Esophagus muscularis mucosa (tissue), 4 donors: ENCODE results near the gene CBX6.

Experiments
- EP300 ChIP-seq: sonication (generic); formaldehyde crosslinking; IDR thresholded peaks from one replicate; pipeline ENCODE4 v1.6.1; 2017; ENCODE audit warnings: antibody characterized with exemption
- POLR2A ChIP-seq: fragments of 450-650 bp; IDR thresholded peaks from one replicate; pipeline ENCODE4 v1.6.1; 2017; ENCODE audit warnings: antibody characterized with exemption, moderate library complexity, mild to moderate bottlenecking, low read depth
- POLR2AphosphoS5 ChIP-seq, 2 donors: sonication (generic); formaldehyde crosslinking; IDR thresholded peaks; one replicate each; pipeline ENCODE4 v1.6.1; 2017; ENCODE audit warnings: antibody characterized with exemption in 2 of 2
- TF ChIP-seq, protein P1 (sequence below), 3 experiments: fragments of 200-600 bp in 2 of 3; fragments of 450-650 bp in 1 of 3; sonication (generic) in 2 of 3; IDR thresholded peaks; one replicate each; pipeline ENCODE4 v1.5.1; 2017 to 2019; ENCODE audit warnings: antibody characterized with exemption in 3 of 3, mild to moderate bottlenecking in 2 of 3, moderate library complexity in 1 of 3

DNA sequence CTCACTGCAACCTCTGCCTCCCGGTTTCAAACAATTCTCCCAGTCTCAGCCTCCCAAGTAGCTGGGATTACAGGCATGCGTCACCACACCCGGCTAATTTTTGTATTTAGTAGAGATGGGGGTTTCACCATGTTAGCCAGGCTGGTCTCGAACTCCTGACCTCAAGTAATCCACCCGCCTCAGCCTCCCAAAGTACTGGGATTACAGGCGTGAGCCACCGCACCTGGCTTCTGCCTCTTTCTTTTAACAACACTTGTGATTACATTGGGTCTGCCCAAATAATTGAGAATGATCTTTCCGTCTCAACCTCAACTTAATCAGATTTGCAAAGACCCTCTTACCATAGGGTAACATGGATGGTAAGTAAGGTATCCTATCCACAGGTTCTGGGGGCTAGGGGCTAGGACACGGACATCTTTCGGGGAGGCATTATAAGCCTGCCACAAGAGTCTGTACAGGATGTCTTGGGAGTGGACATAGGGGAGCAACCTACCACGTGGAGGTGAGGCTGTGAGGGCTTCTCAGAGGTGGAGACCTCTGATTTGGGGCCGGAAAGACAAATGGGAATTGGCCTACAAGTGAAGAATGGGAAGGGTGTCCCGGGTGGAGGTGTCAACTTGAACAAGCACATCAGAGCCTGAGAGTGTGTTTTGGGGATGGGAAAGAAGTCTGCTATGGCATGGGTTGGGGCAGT is 2.7 kb upstream of the CBX6 start:
- TF ChIP-seq, protein P1, sequence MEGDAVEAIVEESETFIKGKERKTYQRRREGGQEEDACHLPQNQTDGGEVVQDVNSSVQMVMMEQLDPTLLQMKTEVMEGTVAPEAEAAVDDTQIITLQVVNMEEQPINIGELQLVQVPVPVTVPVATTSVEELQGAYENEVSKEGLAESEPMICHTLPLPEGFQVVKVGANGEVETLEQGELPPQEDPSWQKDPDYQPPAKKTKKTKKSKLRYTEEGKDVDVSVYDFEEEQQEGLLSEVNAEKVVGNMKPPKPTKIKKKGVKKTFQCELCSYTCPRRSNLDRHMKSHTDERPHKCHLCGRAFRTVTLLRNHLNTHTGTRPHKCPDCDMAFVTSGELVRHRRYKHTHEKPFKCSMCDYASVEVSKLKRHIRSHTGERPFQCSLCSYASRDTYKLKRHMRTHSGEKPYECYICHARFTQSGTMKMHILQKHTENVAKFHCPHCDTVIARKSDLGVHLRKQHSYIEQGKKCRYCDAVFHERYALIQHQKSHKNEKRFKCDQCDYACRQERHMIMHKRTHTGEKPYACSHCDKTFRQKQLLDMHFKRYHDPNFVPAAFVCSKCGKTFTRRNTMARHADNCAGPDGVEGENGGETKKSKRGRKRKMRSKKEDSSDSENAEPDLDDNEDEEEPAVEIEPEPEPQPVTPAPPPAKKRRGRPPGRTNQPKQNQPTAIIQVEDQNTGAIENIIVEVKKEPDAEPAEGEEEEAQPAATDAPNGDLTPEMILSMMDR (IDR thresholded peaks at IDR 0.05) = no peak
- TF ChIP-seq POLR2AphosphoS5 (IDR thresholded peaks at IDR 0.05) (no peak), POLR2A (no peak), EP300 (no peak)
